ES-I3 (cell line): ENCODE measurements around the gene TBC1D9B.

ENCODE experiments used
- H3K36me3 ChIP-seq: 2 replicates; pipeline ENCODE4 v1.6.1; 2013; ENCODE audit warnings: mild to moderate bottlenecking, low read length, control low read depth, moderate library complexity; ENCODE audit not compliant: insufficient read depth
- H3K4me1 ChIP-seq: 2 replicates; pipeline ENCODE4 v1.6.1; 2013; ENCODE audit warnings: mild to moderate bottlenecking, control low read depth, low read length; ENCODE audit not compliant: insufficient read depth
- H3K9ac ChIP-seq: 2 replicates; pipeline ENCODE4 v1.6.1; 2013; ENCODE audit warnings: low read depth, mild to moderate bottlenecking, low read length, moderate library complexity
- H3K9me3 ChIP-seq: 2 replicates; pipeline ENCODE4 v1.6.1; 2013; ENCODE audit warnings: mild to moderate bottlenecking, low read length, moderate library complexity; ENCODE audit not compliant: control insufficient read depth, insufficient read depth

The TBC1D9B gene

DNA sequence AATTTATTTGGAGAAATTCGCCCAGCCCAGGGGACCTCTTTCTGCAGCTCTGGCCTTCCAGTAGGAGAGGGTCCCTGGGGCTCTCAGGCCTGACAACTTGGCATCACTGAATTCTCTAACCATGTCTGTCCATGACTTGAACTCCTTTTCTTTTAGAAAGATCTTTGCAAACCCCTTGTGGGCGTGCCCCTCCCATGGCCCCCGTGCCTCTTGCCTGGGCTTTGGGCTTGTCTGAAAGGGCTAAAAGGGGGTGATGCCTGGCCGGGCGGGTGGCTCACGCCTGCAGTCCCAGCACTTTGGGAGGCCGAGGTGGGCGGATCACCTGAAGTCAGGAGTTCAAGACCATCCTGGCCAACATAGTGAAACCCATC, 90.2 kb downstream of the TBC1D9B start:
- Histone ChIP-seq H3K9ac (peak overlapping the region; percentile 62), H3K9me3 (no peaks in the 10 kb centered on the region), H3K36me3 (no peaks in the 10 kb centered on the region), H3K4me1 (peaks cover 26% of the 10 kb centered on the region)

DNA sequence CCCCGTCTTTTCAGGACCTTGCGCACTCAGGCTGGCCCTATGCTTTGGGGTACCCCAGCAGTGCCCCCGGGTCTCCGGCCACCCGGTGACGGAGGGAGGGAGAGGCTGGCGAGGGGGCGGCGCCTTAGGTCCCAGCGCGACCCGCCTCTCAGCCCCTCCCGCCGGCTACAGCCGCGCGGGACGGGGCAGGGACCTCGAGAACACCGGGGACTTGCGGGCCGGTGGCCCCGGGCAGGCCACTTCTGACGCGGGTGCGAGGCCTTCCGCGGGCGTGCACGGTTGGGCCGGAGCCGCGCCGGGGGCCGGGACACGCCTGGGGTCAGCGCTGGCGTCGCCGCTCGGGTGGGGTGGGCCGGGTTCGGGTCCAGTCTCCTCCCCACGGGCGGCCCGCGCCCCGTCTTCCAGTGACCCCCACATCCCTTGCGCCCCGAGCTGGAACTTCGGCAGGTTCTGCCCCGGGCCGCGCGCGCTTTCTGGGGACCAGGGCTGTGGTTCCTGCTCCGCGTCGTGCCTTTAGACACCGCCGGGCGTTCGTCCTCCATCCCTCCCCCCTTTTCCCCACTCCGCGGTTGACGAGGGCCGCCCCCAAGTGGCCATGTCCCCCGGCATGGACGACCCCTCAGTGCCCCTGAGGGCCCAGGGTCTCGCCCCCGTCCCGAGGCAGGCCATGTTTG, 90.8 kb downstream of the TBC1D9B start:
- peak overlapping the region; percentile 62 for H3K9ac ChIP-seq
- no peaks in the 10 kb centered on the region for H3K36me3 ChIP-seq
- H3K9me3 ChIP-seq, result no peaks in the 10 kb centered on the region
- peaks cover 22% of the 10 kb centered on the region for H3K4me1 ChIP-seq

DNA sequence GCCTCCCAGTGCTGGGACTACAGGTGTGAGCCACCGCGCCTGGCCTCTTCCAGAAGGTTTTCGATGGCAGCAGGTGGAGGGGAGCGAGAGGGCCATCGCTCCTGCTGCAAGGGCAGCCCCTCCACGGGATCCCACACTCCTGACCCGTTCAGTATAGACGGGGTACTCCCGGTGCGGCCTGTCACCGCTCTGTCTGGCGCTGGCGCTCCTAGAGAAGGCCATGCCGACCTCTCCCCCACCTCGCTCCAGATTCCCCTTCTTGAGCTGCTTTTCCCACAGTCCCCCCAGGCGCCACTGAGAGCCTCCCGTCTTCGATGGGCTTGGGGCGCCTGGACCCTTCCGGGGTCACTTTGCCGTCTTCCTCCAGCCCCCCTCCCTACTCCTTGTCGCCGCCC, 91.3 kb downstream of the TBC1D9B start:
- Histone ChIP-seq H3K36me3 (no peaks in the 10 kb centered on the region), H3K4me1 (peaks cover 22% of the 10 kb centered on the region), H3K9ac (peak overlapping the region; percentile 62), H3K9me3 (no peaks in the 10 kb centered on the region)

DNA sequence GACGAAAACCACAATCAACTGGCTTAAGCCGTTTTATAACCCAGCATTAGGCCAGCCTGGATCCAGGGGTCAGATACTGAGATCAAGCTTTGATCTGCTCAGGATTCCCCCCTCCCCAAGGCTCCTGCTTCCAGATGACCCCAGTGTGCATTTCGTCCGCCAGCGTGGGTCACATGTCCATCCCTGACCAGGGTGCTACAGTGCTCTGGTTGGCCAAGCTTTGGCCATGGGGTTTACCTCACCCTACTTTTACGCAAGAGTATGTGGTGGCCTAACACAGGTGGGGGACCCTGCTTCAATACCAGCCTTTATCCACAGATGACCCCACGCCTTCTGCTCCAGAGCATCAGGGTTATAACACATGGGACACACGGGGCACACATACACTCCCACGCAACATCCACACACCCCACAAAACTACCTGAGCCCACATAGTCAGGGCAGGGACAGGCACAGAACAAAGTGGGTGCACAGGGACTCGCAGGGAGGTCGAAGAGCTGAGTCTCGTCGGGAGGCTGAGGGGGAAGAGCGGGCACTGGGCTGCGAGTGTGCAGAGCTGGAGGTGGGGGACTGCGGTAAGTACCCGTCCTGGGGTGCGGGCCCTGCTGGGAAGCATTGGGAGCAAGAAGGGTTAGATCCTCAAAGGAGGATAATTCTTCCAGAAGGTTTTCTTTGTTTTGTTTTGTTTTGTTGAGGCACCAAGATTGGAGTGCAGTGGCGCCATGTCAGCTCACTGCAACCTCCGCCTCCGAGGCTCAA, 92.0 kb downstream of the TBC1D9B start:
- Histone ChIP-seq H3K4me1 (peaks cover 22% of the 10 kb centered on the region), H3K36me3 (no peaks in the 10 kb centered on the region), H3K9ac (no peak overlapping the region), H3K9me3 (no peaks in the 10 kb centered on the region)

DNA sequence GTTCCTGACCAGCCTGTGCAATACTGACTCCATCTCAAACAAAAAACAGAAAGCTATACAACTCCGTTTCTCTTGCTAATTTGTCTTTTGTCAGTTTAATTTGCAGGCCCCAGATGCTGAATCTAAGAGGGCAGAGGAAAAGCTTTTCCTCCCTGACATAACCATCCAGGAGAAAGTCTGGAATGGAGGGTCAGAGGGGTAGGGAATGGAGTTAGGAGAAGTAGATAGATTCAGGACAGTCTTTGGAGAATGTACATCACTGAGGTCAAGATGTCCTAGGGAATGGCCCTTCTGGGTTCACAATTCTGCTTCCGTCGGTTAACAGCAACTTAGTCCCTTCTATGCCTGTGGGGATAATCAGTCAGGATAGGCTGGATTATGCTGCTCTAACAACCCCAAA, 93.6 kb downstream of the TBC1D9B start:
- no peaks in the 10 kb centered on the region for H3K9me3 ChIP-seq
- H3K4me1 ChIP-seq, result peaks cover 11% of the 10 kb centered on the region
- no peaks in the 10 kb centered on the region for H3K36me3 ChIP-seq
- H3K9ac ChIP-seq, result no peak overlapping the region

DNA sequence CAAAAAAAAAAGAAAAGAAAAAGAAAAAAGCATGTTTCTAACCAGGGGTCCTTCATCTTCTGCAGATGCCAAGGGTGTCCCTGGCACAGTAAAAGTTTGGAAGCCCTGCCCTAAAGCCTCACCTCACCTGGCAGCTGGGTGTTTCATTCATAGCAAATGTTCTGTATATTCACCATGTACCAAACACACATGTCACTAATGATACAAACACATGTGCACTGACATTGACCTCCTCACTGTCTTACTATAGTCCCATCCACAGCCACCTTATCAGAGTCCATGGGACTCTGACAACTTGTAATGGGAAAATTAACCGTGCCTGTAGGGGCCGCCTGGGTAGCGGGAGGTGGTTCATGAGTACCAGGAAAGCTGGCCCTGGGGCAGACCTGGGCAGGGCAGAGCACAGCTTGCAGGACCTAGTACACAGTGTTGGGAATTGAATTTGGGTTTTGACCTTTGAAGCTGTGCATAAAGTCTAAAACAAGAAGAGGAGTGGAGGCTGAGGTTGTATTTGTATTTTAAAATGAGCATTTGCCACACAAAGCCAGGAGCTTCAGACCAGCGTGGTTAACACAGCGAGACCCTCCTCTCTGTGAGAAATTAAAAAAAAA, 94.6 kb downstream of the TBC1D9B start:
- Histone ChIP-seq H3K4me1 (peaks cover 8% of the 10 kb centered on the region), H3K9me3 (no peaks in the 10 kb centered on the region), H3K36me3 (no peaks in the 10 kb centered on the region), H3K9ac (no peak overlapping the region)

DNA sequence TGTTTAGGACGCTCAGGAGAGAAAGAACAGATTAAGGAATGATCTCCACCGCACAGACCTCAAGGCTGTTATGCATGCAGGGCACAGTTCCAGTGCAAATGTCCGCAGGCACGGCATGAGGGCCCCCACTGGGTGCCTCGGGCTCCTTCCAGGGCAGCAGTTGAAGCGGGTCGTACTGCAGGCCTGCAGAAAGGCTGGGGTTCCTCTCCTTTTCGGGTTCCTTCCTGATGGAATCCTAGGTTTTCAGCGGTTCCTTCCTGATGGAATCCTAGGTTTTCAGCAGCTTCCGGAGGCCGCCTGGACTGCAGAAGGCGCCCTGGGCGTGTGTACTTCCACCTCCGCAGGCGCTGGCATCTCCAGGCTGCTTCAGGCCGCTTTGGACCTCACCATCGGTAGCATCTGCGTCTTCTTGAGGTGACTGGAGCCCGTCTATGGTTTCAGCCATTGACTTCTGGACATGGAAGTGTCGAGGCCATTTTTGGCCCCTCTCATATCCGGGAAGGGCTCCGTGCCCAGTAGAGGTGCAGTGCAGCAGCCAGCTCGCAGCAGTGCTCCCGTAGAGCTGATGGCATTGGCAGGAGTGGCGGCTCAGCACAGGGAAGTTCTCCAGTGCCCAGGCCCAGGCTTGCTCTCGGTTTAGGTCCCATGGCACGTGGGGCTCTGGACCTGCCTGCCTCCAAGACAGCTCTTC, 95.4 kb downstream of the TBC1D9B start:
- H3K36me3 ChIP-seq, result no peaks in the 10 kb centered on the region
- H3K9me3 ChIP-seq, result no peaks in the 10 kb centered on the region
- peak overlapping the region; percentile 5; the same call in 1 of the 2 replicates for H3K9ac ChIP-seq

More for the DNA sequence above, 95.4 kb downstream of the TBC1D9B start:
- H3K4me1 ChIP-seq, result peaks cover 3% of the 10 kb centered on the region
